22Rv1 (cell line): ENCODE data around the gene LRRC26.
"Not testable (repeated sequence)": the region's sequence is repeated elsewhere in the genome, so short reads cannot be mapped to it uniquely, and the experiment has no call there.

Source experiments
- H3K27ac ChIP-seq: fragments of 450-650 bp; 2 replicates; pipeline ENCODE4 v1.5.1; 2017
- ZFX ChIP-seq: fragments of 450-650 bp; IDR thresholded peaks from 2 replicates; pipeline ENCODE4 v1.6.1; 2017; ENCODE audit warnings: antibody characterized with exemption, borderline replicate concordance
- TF ChIP-seq, protein P1 (sequence below): fragments of 450-650 bp; IDR thresholded peaks from 2 replicates; pipeline ENCODE4 v1.5.1; 2017; ENCODE audit warnings: mild to moderate bottlenecking

Gene LRRC26

DNA sequence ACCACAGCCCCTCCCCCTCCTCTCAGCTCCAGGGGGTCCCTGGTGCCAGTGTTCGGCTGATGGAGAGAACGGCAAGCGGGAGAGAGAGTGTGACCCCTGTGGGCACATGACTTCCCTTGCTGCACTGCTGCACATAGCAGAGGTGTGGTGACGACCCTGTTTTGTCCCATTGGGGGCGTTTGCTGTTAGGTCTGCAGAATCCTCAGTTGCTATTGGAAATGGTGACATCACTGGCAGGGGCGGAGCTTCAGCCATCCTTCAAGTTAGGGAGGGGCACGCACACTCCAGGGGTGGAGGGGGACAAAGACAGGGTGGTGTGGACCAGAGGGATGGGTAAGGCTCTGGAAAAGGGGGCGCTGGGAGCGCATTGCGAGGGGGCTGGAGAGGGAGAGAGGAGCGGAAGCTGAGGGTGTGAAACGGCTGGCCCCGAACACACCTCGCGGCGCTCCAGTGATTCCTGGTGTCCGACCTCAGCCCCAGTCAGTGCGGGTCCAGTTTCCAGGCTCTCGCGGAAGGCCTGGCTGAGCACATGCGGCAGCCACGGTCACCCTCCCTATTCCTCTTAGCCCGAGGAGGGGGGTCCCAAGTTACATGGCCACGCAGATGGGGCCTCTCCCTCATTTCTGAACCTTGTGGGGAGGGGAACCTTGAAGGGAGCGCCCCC lies 31.7 kb downstream of the LRRC26 start:
- no peak for TF ChIP-seq ZFX
- TF ChIP-seq, protein P1, sequence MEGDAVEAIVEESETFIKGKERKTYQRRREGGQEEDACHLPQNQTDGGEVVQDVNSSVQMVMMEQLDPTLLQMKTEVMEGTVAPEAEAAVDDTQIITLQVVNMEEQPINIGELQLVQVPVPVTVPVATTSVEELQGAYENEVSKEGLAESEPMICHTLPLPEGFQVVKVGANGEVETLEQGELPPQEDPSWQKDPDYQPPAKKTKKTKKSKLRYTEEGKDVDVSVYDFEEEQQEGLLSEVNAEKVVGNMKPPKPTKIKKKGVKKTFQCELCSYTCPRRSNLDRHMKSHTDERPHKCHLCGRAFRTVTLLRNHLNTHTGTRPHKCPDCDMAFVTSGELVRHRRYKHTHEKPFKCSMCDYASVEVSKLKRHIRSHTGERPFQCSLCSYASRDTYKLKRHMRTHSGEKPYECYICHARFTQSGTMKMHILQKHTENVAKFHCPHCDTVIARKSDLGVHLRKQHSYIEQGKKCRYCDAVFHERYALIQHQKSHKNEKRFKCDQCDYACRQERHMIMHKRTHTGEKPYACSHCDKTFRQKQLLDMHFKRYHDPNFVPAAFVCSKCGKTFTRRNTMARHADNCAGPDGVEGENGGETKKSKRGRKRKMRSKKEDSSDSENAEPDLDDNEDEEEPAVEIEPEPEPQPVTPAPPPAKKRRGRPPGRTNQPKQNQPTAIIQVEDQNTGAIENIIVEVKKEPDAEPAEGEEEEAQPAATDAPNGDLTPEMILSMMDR = no peak
- no peak overlapping the region; the same call in 1 of the 2 replicates for H3K27ac ChIP-seq

DNA sequence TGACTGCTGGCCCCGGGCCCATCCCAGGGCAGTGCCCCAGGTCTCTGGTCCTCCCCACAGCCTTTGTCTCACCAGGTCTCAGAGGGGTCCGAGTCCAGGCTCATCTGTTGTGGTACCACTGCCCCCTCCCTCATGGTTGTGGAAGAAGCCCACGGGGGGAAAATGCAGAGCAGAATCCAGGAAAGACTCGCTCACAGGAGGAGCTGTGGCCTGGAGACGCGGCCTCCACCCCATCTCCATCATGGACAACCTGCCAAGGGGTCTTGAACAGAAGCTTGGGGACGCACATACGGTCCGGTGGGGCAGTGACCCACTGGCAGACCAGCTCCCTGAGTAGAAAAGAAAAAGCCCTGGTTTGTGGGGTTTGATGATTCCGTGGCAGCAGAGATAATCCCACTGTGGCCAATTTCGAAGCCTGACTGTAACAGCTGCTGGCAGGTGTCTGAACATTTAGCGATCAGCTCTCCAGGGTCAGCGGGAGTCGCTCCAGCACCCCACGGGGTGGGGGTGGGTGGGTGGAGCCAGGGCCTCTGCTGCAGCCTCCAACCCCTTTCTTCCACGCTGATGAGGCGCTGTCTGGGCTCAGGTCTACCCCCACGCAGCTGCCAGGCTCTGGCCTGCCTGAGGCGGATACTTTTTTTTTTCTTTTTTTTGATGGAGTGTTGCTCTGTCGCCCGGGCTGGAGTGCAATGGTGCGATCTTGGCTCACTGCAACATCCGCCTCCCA lies 32.8 kb downstream of the LRRC26 start:
- no peak overlapping the region; the same call in 1 of the 2 replicates for H3K27ac ChIP-seq
- no peak for TF ChIP-seq ZFX
- TF ChIP-seq, protein P1 = no peak

DNA sequence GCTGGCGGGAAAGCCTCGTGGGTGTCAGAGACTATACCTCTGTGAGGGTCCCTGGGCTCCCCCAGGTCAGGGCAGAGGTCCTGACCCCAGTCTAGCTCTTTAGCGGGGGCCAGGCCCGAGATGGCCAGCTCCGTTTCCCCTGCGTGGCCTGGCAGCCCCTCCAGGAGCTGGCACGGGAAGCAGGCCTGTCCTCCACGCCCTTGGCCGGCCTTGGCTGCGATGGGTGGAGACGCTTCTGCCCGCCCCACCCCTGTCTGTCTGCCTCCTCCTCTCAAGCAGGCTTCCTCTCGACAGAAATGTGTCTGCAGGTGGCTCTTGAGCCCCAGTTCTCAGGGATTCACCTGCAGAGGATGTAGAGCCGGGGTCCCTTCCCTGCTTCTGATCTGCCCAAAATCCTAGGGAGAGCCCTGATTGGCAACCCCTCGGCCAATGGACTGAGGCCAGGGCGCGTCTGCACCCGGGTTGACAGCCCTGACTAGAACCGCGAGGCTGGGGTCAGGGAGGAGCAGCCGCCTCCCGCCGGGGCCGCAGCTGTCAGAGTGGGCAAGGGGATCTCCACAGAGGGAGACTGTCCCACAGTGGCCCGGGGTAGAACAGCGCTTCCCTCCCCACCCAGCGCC lies 33.5 kb downstream of the LRRC26 start:
- peak overlapping the region; percentile 59 for H3K27ac ChIP-seq
- TF ChIP-seq, protein P1 = no peak
- TF ChIP-seq ZFX = no peak

DNA sequence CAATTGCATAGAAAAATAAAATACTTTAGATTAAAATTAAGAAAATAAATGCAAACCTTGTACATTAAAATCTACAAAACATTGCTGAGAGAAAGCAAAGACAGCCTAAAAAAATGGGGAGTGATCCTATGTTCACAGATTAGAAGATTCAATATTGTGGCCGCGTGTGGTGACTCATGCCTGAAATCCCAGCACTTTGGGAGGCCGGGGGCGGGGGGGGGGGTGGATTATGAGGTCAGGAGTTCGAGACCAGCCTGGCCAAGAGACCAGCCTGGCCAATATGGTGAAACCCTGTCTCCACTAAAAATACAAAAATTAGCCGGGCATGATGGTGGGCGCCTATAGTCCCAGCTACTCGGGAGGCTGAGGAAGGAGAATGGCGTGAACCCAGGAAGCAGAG lies 34.7 kb downstream of the LRRC26 start:
- H3K27ac ChIP-seq = not testable (repeated sequence)

DNA sequence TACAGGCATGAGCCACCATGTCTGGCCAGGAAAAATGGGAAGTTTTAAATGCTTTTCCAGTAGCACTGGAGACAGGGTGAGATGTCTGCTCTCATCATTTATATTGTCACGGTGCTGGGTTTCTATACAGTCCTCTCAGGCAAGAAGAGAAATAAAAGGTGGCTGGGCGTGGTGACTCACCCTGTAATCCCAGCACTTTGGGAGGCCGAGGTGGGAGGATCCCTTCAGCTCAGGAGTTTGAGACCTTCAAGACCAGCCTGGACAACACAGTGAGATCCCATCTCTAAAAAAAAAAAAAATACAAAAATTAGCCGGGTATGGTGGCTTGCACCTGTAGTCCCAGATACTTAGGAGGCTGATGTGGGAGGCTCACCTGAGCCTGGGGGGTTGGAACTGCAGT lies 35.7 kb downstream of the LRRC26 start:
- H3K27ac ChIP-seq = no peak overlapping the region
- TF ChIP-seq, protein P1 = no peak
- no peak for TF ChIP-seq ZFX

DNA sequence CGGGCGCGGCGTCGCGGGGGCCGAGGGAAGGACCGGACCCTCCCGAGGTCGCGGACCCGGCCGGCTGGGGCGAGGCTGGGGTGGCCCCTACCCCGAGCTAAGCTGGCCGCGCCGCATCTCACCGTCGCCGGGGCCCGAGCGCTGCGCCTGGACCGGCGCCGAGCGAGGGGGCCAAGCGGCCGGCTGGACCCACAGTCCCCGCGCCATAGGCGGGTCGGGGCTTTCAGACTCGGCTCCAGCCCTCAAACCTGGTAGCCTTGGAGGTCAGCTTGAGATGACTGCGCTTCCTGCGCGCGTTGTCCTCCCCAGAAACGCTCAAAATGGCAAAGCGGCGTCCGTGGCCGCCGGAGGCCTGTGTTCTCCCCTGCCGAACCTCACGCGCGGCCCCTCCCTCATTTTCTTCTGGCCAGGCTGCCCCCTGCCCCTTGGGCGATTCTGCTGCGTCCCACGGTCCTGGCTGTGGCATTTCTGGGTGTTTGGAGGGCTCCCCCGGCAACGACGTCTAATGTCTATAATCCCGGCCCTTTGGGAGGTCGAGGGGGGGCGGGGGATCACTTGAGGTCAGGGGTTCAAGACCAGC lies 39.6 kb downstream of the LRRC26 start:
- TF ChIP-seq ZFX = no peak
- TF ChIP-seq, protein P1 = no peak
- peak overlapping the region; percentile 93 for H3K27ac ChIP-seq

DNA sequence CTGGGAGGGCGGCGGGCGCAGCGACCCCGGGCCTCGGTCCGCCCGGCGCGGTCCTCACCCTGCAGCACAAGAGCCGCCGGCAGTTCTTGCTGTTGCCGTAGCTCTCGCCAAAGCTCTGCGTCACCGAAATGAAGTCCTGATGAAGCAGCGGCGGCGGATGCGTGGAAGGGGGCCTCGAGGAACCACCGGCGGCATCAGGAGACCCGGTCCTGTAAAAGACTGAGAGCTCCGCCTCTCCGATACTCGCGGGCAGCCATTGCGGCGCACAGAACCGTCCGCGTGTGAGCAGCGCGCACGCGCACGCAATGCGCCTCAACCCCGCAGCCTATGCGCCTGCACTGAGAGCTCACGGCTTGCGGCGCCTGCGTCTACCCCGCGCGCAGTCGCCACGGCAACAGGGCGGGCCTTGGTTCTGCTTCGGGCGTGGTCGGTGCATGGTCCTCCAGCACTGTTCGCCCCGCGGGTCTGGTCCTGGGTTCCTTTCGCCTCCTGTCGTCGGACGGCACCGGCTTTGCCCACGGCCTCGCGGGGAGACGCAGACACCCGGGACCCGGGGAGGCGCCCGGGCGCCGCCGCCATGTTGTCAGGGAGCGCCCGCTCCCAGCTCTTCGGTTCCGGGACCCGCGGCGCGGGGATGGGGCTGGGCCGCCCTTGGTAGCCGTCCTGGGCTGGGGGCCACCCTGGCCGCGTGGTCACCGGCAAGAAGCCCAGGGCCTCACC lies 40.2 kb downstream of the LRRC26 start:
- H3K27ac ChIP-seq = peak overlapping the region; percentile 93
- no peak for TF ChIP-seq ZFX
- TF ChIP-seq, protein P1 = no peak
